Measurements from ENCODE around the gene PPP1R14C.

DNA sequence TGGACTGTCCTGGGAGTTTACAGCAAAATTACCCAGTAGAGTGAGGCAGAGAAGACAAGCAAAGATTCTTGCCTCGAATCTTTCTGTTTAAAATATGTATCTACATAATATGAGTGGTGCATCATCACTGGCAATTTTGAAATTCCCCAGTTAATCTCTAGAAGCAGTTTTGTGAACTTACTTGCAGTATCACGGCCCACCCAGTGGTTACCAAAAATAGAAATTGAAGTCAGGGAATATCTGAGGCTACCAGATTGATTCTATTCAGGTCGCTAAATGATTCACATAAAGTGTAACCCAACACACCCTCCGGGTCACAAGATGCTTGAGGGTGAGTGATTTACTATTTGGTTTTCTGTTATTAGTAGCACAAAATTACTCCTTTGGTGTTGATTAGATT lies 111.9 kb downstream of the PPP1R14C start:
- TF ChIP-seq, protein P1, sequence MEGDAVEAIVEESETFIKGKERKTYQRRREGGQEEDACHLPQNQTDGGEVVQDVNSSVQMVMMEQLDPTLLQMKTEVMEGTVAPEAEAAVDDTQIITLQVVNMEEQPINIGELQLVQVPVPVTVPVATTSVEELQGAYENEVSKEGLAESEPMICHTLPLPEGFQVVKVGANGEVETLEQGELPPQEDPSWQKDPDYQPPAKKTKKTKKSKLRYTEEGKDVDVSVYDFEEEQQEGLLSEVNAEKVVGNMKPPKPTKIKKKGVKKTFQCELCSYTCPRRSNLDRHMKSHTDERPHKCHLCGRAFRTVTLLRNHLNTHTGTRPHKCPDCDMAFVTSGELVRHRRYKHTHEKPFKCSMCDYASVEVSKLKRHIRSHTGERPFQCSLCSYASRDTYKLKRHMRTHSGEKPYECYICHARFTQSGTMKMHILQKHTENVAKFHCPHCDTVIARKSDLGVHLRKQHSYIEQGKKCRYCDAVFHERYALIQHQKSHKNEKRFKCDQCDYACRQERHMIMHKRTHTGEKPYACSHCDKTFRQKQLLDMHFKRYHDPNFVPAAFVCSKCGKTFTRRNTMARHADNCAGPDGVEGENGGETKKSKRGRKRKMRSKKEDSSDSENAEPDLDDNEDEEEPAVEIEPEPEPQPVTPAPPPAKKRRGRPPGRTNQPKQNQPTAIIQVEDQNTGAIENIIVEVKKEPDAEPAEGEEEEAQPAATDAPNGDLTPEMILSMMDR (IDR thresholded peaks at IDR 0.05) = no peak
- no peak for TF ChIP-seq EZH2 (IDR thresholded peaks at IDR 0.05)

Measured in neural progenitor cell (in vitro differentiated cells).